Gastrocnemius medialis (tissue), 4 donors: Measurements from ENCODE around the gene DNAJC15.

Experiments used
- CTCF ChIP-seq, 5 experiments: fragments of 450-650 bp in 3 of 5; fragments of 200-600 bp in 2 of 5; sonication (generic) in 2 of 5; IDR thresholded peaks in 4 of 5; conservative IDR thresholded peaks in 1 of 5; 1 replicate in 4 of 5; 2 replicates in 1 of 5; pipeline ENCODE4 v1.5.1; 2016 to 2019; ENCODE audit warnings: antibody characterized with exemption in 5 of 5, mild to moderate bottlenecking in 3 of 5, moderate library complexity in 3 of 5
- POLR2A ChIP-seq, 2 donors: fragments of 450-650 bp; IDR thresholded peaks; one replicate each; pipeline ENCODE4 v1.6.1; 2017; ENCODE audit warnings: antibody characterized with exemption in 2 of 2, mild to moderate bottlenecking in 2 of 2, moderate library complexity in 2 of 2

GRCh38 chr13:43002021-43002420 lies 21.4 kb upstream of the DNAJC15 start:
- TF ChIP-seq CTCF (IDR thresholded peaks at IDR 0.05 in 4 of 5, conservative IDR thresholded peaks at IDR 0.05 in 1 of 5) (no peak), POLR2A (IDR thresholded peaks at IDR 0.05) (no peak)
